Ovary (tissue), 3 donors: ENCODE data around the gene NEMF.
A peak's percentile ranks its signal among the peaks of the same experiment; 100 is the strongest.

Experiments
- POLR2A ChIP-seq: fragments of 450-650 bp; IDR thresholded peaks from one replicate; pipeline ENCODE4 v1.6.1; 2017; ENCODE audit warnings: antibody characterized with exemption, mild to moderate bottlenecking, moderate library complexity
- TF ChIP-seq, protein P1 (sequence below), 3 donors: fragments of 450-650 bp in 2 of 3; fragments of 200-600 bp in 1 of 3; IDR thresholded peaks; one replicate each; pipeline versions ENCODE4 v1.5.1 to v1.8.0; 2016 to 2022; ENCODE audit warnings: antibody characterized with exemption in 3 of 3, mild to moderate bottlenecking in 1 of 3
- donor health status: DM: no; HTN: no; CAD: no.

DNA sequence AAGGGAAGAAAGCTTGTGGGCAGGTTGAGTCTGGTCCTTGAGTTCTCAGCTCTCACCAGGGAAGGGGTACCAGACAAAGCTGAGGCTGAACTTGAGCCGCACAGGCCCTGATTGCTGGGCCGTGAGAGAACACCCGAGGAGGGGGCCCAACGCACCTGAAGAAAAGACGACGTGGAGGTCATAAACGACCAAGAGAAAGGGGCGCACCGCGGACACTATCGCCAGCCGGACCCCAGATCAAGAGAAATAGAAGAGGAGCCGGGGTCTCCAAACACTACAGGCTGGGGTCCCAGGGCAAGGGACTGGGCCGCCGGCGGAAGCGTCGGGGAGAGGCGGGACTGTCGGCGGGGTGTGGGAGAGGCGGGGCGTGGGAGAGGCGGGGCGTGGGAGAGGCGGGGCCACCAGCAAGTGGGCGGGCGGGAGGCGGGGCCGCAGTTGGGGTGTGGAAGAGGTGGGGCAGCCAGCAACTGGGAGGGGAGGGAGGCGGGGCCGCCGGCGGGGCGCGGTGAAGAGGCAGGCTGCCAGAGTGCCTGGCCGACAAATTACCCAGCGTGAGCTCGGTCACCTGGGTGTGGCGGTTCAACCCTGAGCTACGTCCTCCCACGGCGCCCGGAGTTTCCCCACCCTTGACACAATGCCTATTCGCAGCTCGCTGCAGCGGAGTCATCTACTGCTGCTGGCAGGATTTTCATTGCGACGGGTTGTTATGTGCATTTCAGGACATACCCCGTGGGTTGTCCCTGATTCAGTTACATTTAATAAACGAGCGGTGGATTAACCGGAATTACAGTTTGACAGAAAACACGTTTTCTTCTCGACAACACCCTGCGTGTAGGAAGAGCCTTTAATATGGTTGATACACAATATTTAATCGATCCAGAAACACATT, 15.5 kb upstream of the NEMF start:
- peak; percentile 68 for TF ChIP-seq POLR2A
- TF ChIP-seq, protein P1, sequence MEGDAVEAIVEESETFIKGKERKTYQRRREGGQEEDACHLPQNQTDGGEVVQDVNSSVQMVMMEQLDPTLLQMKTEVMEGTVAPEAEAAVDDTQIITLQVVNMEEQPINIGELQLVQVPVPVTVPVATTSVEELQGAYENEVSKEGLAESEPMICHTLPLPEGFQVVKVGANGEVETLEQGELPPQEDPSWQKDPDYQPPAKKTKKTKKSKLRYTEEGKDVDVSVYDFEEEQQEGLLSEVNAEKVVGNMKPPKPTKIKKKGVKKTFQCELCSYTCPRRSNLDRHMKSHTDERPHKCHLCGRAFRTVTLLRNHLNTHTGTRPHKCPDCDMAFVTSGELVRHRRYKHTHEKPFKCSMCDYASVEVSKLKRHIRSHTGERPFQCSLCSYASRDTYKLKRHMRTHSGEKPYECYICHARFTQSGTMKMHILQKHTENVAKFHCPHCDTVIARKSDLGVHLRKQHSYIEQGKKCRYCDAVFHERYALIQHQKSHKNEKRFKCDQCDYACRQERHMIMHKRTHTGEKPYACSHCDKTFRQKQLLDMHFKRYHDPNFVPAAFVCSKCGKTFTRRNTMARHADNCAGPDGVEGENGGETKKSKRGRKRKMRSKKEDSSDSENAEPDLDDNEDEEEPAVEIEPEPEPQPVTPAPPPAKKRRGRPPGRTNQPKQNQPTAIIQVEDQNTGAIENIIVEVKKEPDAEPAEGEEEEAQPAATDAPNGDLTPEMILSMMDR (IDR thresholded peaks at IDR 0.05), result no peak
